AG04450 (cell line): ENCODE data around the gene TTC21B. TPM values are rescaled to one million over a fixed set of nuclear protein-coding genes. Genes with fewer than 3 reads are reported as not detected.

Experiments
- CTCF ChIA-PET: fragments of 300-600, 350-600 bp; formaldehyde crosslinking; extraction: SDS; loops from one replicate; lab custom pipeline; 2022; ENCODE audit warnings: antibody characterized with exemption, inconsistent platforms; lab: Charles Lee
- POLR2A ChIA-PET: fragments of 350-600 bp; formaldehyde crosslinking; extraction: SDS; loops from one replicate; lab custom pipeline; 2021; ENCODE audit warnings: antibody characterized with exemption, inconsistent platforms; lab: Yijun Ruan, JAX
- DNase-seq: peaks from one replicate; pipeline ENCODE4 v3.0.0-alpha.2; 2011; ENCODE audit warnings: low read depth, low spot score
- H3K27ac ChIP-seq: one replicate; pipeline ENCODE4 v1.5.1; 2012; ENCODE audit warnings: low read depth, low read length, control low read depth
- H3K27me3 ChIP-seq: one replicate; pipeline ENCODE4 v1.6.0; 2012; ENCODE audit warnings: low read length; ENCODE audit not compliant: control insufficient read depth, insufficient read depth
- H3K4me3 ChIP-seq: 2 replicates; pipeline ENCODE4 v1.5.1; 2011; ENCODE audit warnings: mild to moderate bottlenecking, low read depth, low read length, control low read depth
- H3K9me3 ChIP-seq: 2 replicates; pipeline ENCODE4 v1.5.1; 2012; ENCODE audit warnings: low read length; ENCODE audit not compliant: control insufficient read depth, insufficient read depth
- polyA plus RNA-seq: library from polyadenylated mRNA; depleted of rRNA; stranded (reverse); fragments of >200 nt; gene quantifications from 2 replicates; pipeline ENCODE4 v1.2.3, GENCODE V29; 2011
- TF ChIP-seq, protein P1 (sequence below): IDR thresholded peaks from 2 replicates; pipeline ENCODE4 v1.5.1; 2011; ENCODE audit warnings: low read depth, low read length, control low read depth, inconsistent platforms

The TTC21B gene
- polyA plus RNA-seq, 1 experiment = 12.1 TPM

DNA sequence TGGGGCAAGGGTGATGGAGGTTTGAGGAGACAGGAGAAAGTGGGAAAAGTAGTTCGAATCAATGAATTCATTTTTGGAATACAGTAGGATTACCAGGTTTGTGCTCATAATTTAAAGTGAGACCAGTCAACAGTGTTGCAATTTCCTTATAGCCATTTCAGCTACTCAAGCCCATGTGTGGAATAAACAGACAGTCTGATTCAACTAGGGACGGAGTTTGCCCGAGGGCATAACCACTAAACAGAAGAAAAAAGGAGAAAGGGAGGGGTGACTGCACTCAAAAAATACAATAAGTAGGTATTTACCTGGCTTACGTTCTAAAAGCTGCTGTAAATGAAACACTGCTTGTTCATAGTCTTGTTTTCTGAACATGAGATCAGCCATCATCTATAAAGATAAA is 55.2 kb downstream of the TTC21B start:
- H3K27ac ChIP-seq = no peak overlapping the region
- CTCF ChIA-PET = no interaction called here
- TF ChIP-seq, protein P1, sequence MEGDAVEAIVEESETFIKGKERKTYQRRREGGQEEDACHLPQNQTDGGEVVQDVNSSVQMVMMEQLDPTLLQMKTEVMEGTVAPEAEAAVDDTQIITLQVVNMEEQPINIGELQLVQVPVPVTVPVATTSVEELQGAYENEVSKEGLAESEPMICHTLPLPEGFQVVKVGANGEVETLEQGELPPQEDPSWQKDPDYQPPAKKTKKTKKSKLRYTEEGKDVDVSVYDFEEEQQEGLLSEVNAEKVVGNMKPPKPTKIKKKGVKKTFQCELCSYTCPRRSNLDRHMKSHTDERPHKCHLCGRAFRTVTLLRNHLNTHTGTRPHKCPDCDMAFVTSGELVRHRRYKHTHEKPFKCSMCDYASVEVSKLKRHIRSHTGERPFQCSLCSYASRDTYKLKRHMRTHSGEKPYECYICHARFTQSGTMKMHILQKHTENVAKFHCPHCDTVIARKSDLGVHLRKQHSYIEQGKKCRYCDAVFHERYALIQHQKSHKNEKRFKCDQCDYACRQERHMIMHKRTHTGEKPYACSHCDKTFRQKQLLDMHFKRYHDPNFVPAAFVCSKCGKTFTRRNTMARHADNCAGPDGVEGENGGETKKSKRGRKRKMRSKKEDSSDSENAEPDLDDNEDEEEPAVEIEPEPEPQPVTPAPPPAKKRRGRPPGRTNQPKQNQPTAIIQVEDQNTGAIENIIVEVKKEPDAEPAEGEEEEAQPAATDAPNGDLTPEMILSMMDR = no peak
- no peak overlapping the region for H3K4me3 ChIP-seq
- POLR2A ChIA-PET = no interaction called here
- H3K9me3 ChIP-seq = no peaks in the 10 kb centered on the region
- DNase-seq = no peak
- no peaks in the 10 kb centered on the region for H3K27me3 ChIP-seq

DNA sequence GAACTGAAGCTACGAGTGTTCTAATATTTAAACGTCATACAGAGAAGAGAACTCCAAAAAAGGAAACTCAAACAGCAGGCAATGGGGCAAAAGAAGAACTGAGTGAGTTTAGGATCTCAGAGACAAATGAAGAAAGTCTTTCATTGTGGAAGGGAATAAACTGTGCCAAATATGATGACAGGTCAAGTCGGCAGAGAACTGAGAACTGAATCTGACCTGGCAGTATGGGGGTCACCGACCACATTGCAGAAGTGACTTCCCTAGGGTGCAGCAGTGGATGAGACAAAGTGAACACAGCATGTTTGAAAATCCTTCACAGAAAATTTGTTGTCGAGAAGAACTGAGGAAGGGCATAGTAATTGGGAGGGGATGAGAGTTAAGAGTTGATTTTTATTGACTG is 55.9 kb downstream of the TTC21B start:
- TF ChIP-seq, protein P1 = no peak

DNA sequence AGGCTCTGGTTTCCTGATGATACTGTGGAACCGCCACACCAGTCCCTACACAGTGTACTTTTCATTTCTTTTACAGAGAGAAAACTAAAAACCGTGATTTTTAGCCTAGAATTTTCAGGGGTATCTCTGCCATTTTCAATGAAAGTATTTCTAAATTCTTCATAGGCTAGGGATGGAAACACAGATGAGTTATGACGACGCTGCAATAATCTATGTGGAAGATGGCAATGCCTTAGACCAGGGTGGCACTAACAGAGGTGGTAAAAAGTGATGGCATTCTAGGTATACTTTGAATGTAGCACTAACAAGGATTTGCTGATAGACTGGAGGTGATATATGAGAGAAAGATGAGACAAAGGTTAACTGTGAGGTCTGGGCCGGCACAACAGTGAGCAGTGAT is 56.5 kb downstream of the TTC21B start:
- ChIA-PET POLR2A (no interaction called here), CTCF (no interaction called here)
- Histone ChIP-seq H3K27ac (no peak overlapping the region), H3K9me3 (no peaks in the 10 kb centered on the region), H3K4me3 (no peak overlapping the region), H3K27me3 (no peaks in the 10 kb centered on the region)
- TF ChIP-seq, protein P1 = no peak
- no peak for DNase-seq

More for the DNA sequence above, 55.9 kb downstream of the TTC21B start:
- no peak for DNase-seq
- H3K9me3 ChIP-seq = no peaks in the 10 kb centered on the region
- ChIA-PET CTCF (no interaction called here), POLR2A (no interaction called here)
- H3K27ac ChIP-seq = no peak overlapping the region
- no peaks in the 10 kb centered on the region for H3K27me3 ChIP-seq
- H3K4me3 ChIP-seq = no peak overlapping the region

DNA sequence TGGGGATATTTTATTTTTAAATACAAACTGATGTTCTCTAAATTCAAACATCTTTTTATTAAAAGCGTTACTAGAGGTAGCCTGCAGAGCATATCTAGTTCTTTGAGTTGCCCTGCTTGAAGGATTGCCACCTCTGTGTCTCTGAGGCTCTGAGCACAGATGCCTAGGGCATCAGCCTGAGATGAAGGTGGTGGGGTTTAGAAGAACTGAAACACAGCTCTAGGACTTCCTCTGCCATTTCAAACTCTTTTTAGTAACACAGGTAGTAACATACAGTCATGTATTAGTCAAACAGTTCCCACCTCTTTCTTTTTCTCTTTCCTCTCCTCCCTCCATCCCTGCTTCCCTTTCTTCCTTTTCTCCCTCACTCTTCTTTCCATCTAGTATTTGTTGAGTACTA is 57.6 kb downstream of the TTC21B start:
- Histone ChIP-seq H3K27ac (no peak overlapping the region), H3K4me3 (no peak overlapping the region), H3K9me3 (no peaks in the 10 kb centered on the region), H3K27me3 (no peaks in the 10 kb centered on the region)
- DNase-seq = no peak
- TF ChIP-seq, protein P1 = no peak
- ChIA-PET CTCF (interaction anchor here (0.6 kb wide), 1 partner anchor 522 kb away, joined by 8 read pairs; no protein-coding TSS in a partner anchor), POLR2A (no interaction called here)

DNA sequence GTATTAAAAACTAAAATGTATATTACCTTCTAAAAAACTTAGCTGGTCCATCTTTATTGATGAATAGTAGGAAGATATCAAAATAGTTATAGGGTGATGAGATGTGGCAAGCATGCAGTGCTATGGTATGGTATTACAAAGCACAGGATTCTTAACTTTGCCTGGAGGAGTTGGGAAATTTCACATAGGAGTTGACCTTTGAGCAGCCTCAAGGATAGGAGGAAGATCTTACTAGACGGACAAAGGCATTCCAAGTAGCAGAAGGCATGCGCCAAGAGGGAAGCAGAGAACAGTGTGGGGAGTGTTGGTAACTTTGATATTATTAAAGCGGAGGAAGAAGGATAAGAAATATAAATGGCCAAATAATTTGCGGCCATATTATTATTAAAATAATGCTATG is 60.0 kb downstream of the TTC21B start:
- CTCF ChIA-PET = interaction anchor here (1.4 kb wide), 1 partner anchor 19 kb away, joined by 3 read pairs; no protein-coding TSS in a partner anchor
- POLR2A ChIA-PET = no interaction called here
- no peaks in the 10 kb centered on the region for H3K9me3 ChIP-seq
- no peaks in the 10 kb centered on the region for H3K27me3 ChIP-seq
- TF ChIP-seq, protein P1 = no peak
- H3K4me3 ChIP-seq = no peak overlapping the region
- H3K27ac ChIP-seq = no peak overlapping the region
- no peak for DNase-seq
